COR-L47 (cell line): Measurements from ENCODE around the gene GPR176.
"Not testable (repeated sequence)": the region's sequence is repeated elsewhere in the genome, so short reads cannot be mapped to it uniquely, and the experiment has no call there.

Source experiments
- DNase-seq: peaks from one replicate; lab custom pipeline; 2025; lab: John Stamatoyannopoulos, UW

The GPR176 gene

DNA sequence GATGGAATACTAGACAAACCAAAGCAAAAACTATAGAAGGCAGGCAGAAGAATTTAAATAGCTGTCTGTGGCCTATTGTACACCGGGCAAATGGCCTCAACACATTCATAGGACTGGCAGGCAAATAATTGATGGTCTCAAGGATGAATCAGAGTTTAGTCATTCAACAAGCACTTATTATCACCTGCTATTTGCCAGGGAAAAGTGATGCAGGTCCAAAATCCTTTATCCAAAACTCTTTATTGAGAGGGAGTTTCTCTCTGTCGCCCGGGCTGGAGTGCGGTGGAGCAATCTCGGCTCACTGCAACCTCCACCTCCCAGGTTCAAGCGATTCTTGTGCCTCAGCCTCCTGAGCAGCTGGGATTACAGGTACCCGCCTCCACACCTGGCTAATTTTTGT lies 16.1 kb upstream of the GPR176 start:
- no peak for DNase-seq

DNA sequence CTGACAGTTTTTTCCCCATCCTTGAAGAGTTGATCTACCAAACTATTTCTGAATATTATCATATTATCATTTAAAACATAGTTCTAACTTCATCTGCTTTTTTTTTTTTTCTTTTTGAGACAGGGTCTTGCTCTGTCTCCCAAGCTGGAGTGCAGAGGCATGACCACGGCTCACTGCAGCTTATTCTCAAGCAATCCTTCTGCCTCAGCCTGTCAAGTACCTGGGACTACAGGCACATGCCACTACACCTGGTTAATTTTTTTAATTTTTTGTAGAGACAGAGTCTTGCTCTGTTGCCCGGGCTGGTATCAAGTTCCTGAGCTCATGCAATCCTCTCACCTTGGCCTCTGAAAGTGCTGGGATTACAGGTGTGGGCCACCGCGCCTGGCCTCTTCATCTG lies 15.2 kb upstream of the GPR176 start:
- no peak for DNase-seq

DNA sequence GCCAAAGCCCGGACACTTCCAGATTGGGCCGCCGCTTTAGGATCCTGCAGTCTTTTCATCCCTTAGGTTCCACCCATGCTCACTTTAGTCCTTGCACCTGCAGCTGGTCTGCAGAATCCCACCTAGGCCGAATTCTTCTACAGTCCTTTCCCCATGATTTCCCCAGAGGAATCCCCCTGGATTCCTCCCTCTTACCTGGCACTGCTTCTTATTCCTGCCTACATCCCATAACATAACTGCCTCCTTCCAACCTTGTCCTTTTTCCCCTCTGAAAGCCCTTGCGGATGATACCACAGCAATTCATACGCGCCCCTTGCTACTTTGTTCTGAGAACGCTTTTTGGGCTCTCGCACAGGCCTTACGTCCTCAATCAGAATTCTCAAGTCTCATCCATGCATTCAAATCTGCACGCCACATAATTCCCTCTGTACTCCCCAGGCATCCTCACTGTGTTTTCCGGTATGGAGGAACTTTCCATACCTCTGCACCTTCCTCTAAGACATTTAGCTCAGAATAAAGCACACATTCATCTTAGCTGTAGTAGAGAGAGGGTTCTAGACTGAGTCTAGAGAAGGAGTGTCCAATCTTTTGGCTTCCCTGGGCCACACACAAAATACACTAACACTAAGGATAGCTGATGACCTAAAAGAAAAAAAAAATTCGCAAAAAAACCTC lies 14.5 kb upstream of the GPR176 start:
- DNase-seq: no peak

DNA sequence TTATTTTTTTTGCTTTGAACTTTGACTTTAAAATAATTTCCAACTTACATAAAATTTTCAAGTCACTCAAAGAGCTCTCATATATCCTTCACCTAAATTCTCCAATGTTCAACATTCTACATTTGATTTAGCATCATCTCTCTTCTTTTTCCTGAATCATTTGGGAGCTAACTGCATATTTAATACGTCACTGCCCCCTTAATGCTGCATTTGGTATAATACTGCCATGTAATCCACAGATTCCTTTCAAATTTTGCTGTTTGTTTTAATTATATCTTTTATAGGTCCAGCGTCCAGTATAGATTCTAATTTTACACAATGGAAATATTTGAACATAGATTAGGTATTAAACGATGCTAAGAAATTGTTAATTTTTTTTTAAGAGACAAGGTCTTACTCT lies 11.5 kb upstream of the GPR176 start:
- DNase-seq: no peak

DNA sequence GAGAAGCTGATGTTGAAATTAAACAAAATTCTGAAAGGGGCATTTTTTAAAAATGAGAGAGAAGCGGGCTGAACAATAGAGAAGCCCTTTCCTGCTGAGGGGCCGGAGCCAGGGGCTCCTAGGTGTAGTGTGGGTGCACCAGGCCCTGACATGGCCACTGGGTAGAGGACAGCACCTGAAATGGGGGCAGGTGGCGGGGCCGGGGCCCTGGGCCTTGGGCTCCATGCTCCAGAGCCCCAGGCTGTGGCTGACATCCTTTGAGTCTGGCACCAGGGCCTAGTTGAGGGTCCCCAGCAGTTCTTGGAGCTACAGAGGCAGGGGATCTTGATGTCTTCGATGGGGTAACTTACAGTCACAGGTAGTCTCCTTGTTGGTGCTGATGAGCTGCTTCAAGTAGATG lies 6.5 kb upstream of the GPR176 start:
- DNase-seq: no peak

DNA sequence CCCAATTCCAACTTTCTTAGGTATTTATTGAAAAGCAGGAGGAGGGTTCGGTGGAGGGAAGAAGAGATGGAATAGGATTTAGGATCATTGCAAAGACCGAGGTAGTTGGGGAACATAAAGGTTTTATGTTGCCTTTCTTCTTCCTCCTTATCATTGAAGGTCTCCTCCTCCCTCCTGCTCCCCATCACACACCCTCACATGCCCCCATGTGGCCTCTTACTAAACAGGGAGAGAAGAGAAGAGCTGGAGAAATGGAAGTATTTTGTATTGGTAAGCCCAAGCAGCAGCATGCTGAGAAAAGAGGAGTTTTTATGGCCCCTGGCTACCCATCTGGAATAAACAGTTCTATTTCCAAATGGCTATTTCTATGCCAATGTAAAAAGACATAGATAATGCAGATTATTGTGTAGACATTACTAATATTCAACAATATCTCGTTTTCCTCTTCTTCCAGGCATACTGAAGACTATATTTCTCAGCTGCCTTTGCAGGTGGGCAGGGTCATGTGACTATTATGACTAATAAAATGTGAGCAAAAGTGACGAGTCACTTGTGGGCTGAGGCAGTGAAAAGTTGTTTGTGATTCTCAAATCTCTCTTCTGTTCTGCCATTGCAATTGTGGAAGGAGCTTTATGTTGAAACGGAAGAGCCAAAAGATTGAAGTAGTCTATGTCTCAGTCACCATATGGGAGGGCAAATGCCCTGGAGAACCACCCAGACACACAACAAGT lies 5.2 kb upstream of the GPR176 start:
- no peak for DNase-seq

DNA sequence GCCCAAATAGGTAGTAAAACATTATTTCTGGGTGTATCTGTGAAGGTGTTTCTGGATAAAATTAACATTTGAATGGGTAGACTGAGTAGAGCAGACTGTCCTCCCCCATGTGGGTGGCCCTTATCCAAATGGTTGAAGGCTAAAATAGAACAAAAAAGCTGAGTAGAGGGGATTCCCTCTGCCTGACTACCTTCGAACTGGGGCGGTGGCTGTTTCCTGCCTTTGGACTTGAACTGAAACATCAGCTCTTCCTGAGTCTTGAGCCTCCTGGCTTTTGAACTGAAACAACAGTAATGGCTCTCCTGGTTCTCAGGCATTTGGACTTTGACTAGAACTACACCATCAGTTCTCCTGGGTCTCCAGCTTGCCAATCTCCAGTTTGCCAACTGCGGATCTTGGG lies 4.4 kb upstream of the GPR176 start:
- DNase-seq: no peak

DNA sequence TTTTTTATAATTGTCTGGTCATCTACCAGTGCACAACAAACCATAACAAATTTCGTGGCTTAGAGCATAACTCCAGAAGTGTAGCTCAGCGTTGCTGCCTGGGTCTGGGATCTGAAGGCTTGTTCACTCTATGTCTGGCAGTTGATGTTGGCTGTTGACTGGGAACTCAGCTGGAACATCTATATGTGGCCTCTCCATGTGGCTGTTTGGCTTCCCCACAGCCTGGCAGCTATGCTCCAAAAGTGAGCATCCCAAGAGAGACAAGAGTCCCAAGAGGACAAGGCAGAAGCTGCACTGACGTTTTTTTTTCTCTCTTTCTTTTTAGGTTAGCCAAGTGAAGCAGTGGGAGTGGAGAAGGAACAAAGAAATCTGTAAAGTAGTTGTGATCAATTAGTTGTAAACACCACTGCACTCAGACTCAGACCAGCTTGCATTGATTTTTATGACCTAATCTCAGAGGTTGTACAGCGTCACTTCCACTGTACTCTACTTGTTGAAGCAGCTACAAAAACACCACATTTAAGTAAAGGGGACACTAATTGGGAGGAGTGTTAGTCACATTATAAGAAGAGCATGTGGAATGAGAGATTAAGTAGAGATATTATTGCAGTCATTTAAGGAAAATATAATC lies 2.5 kb upstream of the GPR176 start:
- DNase-seq: no peak

DNA sequence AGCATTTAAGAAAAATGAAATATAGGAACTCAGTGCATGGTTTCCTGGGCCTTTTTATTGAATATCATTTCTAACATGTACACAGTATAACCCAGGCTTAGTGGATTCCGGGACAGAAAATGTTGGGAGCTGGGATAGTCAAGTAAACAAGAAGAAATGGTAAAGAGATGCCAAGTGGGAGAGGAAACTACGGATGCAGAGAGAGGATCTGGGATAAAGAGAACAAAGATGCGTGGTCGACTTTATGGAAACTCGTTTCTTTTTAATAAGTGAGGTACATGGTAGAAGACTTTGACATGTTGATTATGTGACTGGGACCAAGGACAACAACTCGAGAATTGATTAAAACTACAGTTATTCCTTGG lies 1.2 kb upstream of the GPR176 start:
- DNase-seq: no peak

DNA sequence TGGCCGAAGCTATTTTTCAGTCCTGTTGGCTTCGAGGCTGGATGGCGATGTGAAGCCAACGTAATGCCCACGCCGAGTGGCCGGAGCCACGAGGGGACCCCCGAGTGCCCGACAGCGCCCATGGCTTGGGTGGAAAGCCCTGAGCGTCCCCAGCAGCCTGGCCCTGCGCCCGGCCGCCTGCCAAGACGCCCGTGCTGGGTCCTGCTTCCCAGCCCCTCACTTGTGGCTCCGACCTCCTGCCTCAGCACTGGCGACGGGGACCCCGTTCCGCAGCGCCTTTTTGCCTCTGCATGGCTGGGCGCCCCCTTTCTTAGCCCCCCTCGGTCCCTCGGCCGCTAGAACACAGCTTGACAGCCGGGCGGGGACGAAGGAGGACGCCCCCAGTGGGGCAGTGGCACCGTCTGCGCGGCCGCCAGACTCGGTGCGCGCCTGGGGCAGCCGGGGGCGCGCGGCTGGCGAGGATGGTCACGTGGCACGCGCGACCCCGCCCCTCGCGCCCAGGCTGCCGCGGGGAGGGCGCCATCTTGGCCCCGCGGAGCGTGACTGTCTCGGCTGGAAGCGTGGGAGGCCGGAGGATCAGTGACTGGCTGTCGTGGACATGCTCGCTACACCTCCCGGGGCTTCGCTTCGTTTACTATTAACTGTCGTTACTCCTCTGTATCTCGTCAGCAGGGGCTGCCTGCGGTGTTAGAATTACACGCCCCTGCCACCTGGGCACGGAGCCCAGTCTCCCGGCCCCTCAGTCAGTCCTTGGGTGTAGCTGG lies 626 bp upstream of the GPR176 start:
- peak; percentile 84 for DNase-seq

DNA sequence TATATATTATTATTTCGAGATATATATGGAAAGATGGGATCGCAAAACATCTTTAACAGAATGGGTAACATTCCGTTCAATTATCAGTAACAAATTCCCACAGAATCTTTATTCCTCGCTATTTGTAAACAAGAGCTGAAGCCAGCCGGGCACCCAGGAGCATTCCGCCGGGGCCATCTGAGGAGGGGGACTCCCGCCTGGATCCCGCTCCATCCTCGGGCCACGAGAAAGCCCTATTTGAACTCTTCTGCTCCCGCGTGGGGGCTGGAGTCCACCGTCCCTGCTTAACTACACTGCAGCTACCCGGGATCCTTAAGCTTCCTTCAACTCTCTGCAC lies 687 bp downstream of the GPR176 start:
- DNase-seq: no peak

DNA sequence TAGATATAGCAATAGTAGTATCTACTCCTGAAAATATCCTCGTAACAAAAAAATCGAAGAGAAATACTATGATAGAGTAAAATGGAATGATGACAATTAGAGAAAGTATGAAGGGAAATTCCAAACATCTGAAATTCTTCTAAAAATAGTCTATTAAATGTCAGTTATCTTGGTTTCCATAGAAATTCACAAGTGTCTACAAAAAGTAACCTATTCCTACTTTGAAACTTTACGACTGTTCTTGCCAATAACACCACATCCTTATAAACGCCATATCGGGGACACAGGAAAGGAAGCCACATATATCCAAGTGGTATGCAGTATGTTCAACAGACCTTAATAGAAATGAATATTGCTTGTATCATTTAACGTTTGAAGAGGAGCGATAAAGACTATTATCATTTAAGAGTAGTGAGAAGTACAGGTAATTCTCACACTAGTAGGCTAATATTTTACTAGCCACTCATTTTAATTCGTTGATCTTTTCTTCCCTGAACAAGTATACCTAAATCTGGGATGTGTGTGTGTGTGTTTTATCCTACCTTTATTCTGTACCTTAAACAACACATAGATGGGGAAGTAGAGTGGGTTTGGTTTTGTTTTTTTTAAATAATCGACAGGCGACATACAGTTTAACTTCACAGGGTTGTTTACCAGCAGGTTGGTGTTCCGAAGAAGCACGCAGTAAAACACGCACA lies 1.2 kb downstream of the GPR176 start:
- DNase-seq: no peak

DNA sequence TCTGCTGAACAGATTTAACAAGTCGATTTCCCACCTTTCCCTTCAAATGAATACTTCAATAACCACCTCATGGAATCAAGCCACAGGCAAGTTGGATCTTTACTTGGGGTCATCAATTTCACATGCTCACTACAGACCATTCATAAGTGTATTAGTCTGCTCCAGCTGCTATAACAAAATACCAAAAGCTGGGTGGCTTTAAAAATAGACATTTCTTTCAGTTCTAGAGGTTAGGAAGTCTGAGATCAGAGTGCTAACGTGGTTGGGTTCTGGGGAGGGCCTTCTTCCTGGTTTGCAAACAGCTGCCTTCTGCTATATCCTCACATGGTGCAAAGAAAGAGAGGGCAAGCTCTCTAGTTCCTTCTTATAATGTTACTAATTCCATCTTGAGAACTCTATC lies 5.1 kb downstream of the GPR176 start:
- no peak for DNase-seq

DNA sequence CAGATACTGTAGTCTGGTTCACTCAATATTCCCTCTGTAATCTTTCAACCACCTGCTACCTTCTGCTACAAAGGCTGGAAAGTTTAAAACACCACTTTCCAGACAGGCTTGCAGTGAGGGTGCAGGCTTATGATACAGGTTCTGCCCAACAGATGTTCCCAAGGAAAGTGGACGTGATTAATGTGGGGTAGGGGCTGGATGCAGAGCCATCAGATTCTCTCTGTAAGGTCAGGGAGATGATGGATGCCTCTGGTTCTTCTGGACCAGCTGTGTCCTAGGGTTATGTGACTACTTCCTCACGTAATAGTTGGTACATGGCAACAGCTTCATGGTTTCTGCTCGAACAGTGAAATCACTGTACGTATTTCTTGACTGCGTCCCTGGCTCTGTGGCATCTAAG lies 11.1 kb downstream of the GPR176 start:
- DNase-seq: no peak

DNA sequence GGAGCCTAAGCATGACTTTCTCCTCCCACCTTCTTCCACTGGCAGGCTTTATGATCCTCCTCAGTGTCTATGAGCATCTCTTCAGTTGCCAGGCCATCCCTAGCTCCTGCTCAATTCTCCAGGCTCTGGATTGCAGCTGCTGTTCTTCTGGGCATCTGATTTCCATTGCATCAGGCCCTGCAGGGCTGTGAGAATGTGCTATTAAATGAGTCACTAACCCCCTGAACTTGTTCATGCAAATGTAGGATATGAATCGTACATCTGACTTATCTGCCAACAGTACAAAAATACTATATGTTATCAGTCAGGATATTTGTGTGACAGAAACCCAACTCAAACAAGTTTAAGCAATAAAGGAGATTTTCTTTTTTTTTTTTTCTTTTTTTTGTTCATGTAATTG lies 11.9 kb downstream of the GPR176 start:
- no peak for DNase-seq

DNA sequence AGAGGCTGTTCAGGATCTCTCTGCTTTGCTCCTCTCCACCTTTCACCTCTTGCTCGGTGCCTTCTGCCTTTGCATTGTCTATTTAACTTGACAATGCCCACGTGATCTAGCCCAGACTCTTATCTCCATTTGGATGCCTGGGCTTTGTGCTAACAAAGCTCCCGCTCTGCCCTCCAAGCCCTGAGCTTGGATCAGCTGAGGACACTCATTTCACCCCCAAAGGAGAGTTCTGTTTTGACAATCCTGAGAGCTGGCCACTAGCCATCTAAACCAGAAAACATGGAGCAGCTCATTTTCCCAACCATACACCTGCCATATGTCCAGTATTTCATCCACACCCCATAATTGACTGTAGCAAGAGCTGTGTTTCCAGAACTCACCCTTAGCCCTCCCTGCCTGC lies 12.8 kb downstream of the GPR176 start:
- peak; percentile 8 for DNase-seq

DNA sequence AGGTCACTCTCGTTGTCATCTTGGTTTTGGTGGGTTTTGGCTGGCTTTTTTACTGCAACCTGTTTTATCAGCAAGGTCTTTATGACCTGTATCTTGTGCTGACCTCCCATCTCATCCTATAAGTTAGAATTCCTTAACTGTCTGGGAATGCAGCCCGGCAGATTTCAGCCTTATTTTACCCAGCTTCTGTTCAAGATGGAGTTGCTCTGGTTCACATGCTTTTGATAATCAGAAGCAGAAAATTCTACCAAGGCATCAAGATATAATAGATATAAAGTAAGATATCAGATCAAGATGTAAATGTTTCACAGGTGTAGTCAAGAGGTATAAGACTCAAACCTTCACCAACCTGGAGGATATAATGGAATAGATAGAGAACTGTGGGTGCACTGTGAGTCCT lies 16.0 kb downstream of the GPR176 start:
- no peak for DNase-seq

DNA sequence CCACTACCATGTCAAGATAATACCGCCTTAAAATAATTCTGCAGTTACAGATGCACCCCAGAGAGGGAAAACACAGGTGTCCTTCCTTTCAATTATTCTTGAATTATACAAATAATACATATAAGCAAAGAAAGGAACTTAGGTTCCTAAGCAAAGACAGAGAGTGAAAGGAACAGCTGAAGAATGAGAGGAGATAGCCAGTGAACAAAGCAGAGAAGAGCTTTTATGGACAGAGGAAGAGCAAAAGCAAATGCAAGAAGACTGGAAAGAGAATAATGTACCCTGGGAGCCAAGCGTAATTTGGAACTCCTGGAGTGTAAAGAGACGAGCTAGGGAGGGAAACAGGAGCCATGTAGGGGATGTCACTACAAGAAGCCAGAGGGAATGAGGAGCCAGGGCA lies 21.7 kb downstream of the GPR176 start:
- DNase-seq: no peak

DNA sequence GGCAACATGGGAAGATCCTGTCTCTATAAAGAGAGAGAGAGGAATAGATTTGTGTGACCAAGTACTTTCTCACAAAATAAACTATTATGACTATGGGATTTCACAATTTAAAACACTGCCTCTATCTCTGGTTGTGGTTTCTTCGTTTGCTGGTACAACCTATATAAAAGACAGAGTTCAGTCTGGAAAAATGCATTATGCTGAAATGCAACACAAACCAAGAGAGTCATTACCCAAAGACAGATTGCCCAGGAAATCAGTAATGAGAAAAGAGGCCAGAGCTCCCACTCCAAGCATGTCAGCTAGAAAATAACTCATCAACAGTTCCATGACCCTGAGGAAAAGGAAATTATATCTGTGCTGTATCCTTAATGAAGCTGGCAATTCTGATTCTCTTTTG lies 23.2 kb downstream of the GPR176 start:
- DNase-seq: no peak

DNA sequence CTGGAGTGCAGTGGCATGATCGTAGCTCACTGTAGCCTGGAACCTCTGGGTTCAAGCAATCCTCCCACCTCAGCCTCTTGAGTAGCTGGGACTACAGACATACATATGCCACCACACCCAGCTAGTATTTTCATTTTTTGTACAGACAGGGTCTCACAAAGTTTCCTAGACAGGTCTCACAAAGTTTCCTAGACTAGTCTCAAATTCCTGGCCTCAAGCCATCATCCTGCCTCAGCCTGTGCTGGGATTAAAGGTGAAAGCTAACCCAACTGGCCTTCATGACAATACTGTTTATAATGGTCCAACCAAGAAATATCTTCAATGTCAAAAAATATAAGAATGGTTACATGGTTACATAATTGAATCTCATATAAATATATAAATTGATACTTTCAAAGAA lies 24.0 kb downstream of the GPR176 start:
- DNase-seq: no peak

DNA sequence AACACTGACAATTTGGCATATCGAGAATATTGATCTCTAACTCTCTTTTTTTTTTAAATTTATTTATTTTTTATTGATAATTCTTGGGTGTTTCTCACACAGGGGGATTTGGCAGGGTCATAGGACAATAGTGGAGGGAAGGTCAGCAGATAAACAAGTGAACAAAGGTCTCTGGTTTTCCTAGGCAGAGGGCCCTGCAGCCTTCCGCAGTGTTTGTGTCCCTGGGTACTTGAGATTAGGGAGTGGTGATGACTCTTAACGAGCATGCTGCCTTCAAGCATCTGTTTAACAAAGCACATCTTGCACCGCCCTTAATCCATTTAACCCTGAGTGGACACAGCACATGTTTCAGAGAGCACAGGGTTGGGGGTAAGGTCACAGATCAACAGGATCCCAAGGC lies 27.0 kb downstream of the GPR176 start:
- DNase-seq: not testable (repeated sequence)

DNA sequence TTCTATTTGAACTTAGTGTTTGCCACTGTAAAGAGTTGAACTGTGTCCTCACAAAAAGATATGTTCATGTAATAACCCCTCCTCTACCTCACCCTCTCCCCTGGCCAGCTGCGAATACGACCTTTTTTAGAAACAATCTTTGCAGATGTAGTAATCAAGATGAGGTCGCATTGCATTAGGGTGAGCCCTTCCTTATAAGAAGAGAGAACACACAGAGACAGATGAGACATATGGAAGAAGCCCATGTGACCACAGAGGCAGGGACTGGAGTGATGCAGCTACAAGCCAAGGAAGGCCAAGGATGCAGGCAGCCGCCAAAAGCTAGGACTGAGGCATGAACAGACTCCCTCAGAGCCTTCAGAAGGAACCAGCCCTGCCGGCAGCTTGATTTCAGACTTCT lies 27.6 kb downstream of the GPR176 start:
- no peak for DNase-seq
